NB4 (cell line): ENCODE data around the gene ASMT.

Experiments
- DNase-seq: peaks from one replicate; pipeline ENCODE4 v3.0.0; 2010; ENCODE audit warnings: low read depth
- H3K4me3 ChIP-seq: one replicate; pipeline ENCODE4 v1.5.1; 2011; ENCODE audit warnings: mild to moderate bottlenecking, low read depth, low read length, moderate library complexity
- MYC ChIP-seq: IDR thresholded peaks from 2 replicates; pipeline ENCODE4 v1.6.1; 2011; ENCODE audit warnings: low read depth, low read length
- POLR2A ChIP-seq: IDR thresholded peaks from 2 replicates; pipeline ENCODE4 v1.6.1; 2011; ENCODE audit warnings: mild to moderate bottlenecking; ENCODE audit not compliant: insufficient read length; ENCODE audit errors: extremely low read depth
- TF ChIP-seq, protein P1 (sequence below): IDR thresholded peaks from 2 replicates; pipeline ENCODE4 v1.6.1; 2011; ENCODE audit warnings: low read depth, low read length
- TF ChIP-seq, protein P2 (sequence below): IDR thresholded peaks from one replicate; pipeline ENCODE4 v1.5.1; 2012; ENCODE audit warnings: low read depth, low read length

The ASMT gene

DNA sequence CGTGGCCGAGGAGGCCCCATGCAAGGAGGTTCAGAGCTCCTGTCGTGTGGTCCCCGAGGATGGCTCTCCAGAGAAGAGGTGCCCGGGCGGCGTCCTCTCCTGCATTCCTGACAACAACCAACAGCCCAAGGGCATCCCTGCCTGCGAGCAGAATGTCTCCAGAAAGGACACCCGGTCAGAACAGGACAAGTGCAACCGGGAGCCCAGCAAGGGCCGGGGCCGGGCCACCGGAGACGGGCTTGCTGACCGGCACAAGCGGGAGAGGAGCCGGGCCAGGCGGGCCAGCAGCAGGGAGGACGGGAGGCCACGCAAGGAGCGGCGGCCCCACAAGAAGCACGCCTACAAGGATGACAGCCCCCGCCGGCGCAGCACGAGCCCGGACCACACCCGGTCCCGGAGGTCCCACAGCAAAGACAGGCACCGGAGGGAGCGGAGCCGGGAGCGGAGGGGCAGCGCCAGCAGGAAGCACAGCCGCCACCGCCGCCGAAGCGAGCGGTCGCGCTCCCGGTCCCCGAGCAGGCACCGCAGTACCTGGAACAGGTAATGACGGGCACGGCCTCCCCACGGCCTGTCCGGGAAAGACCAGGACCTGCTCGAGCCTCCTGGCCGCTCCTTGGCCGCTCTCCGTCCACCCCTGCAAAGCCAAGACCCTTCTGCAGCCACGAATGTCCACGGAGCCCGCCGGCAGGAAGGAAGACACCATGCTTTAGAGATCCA lies 13.7 kb upstream of the ASMT start:
- TF ChIP-seq, protein P1, sequence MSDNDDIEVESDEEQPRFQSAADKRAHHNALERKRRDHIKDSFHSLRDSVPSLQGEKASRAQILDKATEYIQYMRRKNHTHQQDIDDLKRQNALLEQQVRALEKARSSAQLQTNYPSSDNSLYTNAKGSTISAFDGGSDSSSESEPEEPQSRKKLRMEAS = no peak
- TF ChIP-seq MYC = no peak
- TF ChIP-seq, protein P2, sequence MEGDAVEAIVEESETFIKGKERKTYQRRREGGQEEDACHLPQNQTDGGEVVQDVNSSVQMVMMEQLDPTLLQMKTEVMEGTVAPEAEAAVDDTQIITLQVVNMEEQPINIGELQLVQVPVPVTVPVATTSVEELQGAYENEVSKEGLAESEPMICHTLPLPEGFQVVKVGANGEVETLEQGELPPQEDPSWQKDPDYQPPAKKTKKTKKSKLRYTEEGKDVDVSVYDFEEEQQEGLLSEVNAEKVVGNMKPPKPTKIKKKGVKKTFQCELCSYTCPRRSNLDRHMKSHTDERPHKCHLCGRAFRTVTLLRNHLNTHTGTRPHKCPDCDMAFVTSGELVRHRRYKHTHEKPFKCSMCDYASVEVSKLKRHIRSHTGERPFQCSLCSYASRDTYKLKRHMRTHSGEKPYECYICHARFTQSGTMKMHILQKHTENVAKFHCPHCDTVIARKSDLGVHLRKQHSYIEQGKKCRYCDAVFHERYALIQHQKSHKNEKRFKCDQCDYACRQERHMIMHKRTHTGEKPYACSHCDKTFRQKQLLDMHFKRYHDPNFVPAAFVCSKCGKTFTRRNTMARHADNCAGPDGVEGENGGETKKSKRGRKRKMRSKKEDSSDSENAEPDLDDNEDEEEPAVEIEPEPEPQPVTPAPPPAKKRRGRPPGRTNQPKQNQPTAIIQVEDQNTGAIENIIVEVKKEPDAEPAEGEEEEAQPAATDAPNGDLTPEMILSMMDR = no peak
- no peak for TF ChIP-seq POLR2A
- H3K4me3 ChIP-seq = no peak overlapping the region
- no peak for DNase-seq

DNA sequence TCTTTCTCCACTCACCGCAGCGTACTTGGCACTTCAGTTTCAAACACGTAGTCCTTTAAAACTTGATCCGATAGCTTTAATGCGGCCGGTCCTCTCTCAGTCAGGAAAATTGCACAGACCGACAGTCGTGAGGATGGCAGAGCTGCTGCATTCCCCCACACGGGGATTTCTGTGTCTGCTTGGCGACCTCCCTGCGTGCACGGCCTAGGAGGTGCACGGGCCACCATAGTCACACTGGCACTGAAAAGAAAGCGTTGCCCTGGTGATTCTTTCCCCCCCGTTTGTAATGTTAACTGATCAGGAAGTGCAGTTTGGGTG lies 13.1 kb upstream of the ASMT start:
- no peak overlapping the region for H3K4me3 ChIP-seq
- DNase-seq = no peak
- TF ChIP-seq, protein P2 = no peak
- TF ChIP-seq POLR2A = no peak
- no peak for TF ChIP-seq MYC
- TF ChIP-seq, protein P1 = no peak

DNA sequence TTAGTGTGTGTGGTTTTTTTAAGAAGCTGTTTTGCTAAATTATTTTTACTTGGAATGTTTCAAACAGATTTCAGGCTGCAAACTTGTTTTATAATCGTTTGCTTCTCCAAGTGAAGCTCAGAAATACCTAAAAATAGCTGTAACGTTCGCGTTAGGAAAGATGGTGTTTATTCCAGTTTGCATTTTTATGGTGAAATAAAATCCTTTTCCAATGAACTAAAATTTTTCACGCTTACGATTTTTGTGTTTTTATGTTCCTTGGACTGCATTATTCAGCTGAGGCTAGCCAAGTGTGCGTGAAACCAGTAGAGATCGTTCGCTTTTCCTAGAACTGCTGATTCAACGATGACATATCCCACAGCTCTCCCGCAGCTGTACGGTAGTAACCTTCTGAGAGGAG lies 12.6 kb upstream of the ASMT start:
- no peak for DNase-seq
- no peak overlapping the region for H3K4me3 ChIP-seq
- TF ChIP-seq POLR2A = no peak
- TF ChIP-seq MYC = no peak
- TF ChIP-seq, protein P2 = no peak
- TF ChIP-seq, protein P1 = no peak

DNA sequence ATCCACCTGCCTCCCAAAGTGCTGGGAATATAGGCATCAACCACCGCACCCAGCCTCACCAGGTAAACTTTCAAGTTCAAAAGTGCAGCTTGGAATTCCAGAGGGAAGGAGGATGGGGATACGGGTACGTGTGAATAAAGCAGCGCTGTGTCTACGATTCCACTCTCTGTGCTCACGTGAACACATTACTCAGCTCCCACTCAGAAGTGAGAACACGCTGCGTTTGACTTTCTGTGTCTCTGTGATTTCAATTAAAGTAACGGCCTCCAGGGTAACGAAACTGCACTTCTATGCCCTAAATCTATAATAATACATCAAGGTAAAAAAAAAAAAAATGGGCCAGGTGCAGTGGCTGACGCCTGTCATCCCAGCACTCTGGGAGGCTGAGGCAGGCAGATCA lies 8.4 kb upstream of the ASMT start:
- no peak overlapping the region for H3K4me3 ChIP-seq
- TF ChIP-seq, protein P2 = no peak
- TF ChIP-seq, protein P1 = no peak
- TF ChIP-seq POLR2A = no peak
- no peak for TF ChIP-seq MYC
- DNase-seq = no peak

DNA sequence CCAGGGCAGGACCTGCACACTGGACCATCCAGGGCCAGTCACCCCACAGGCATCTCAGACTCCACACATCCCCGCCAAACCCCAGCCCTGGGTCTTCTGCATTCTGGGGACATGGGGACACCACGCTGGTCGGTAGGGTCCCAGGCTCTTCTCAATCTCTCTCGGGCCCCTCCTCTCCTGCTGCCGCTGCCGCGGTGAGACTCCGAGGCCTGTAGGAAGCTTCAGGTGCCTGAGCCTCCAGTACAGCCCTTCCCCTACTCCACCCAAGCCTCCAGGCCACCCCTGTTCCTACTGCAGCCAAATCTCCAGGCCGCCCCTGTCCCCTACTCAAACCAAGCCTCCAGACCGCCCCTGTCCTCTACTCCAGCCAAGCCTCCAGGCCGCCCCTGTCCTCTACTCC lies 5.5 kb upstream of the ASMT start:
- H3K4me3 ChIP-seq = no peak overlapping the region
- TF ChIP-seq MYC (no peak), POLR2A (no peak)
- TF ChIP-seq, protein P1 = no peak
- TF ChIP-seq, protein P2 = no peak
- DNase-seq = no peak

DNA sequence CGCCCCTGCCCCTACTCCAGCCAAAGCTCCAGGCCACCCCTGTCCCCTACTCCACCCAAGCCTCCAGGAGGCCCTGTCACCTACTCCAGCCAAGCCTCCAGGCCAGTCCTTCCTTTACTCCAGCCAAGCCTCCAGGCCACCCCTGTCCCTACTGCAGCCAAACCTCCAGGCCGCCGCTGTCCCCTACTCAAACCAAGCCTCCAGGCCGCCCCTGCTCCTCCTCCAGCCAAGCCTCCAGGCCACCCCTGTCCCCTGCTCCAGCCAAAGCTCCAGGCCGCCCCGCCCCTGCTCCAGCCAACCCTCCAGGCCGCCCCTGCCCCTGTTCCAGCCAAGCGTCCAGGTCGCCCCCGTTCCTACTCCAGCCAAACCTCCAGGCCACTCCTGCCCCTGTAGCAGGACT lies 5.1 kb upstream of the ASMT start:
- no peak for DNase-seq
- TF ChIP-seq POLR2A (no peak), MYC (no peak)
- TF ChIP-seq, protein P2 = no peak
- TF ChIP-seq, protein P1 = no peak
- no peak overlapping the region for H3K4me3 ChIP-seq
